ENCODE results near the gene SEMA7A. TPM values are rescaled to one million over a fixed set of nuclear protein-coding genes. Genes with fewer than 3 reads are reported as not detected.

SEMA7A gene
- total and polyA plus RNA-seq, 3 donors from 2014 or later, result 80.7 to 220 (median 217) TPM

DNA sequence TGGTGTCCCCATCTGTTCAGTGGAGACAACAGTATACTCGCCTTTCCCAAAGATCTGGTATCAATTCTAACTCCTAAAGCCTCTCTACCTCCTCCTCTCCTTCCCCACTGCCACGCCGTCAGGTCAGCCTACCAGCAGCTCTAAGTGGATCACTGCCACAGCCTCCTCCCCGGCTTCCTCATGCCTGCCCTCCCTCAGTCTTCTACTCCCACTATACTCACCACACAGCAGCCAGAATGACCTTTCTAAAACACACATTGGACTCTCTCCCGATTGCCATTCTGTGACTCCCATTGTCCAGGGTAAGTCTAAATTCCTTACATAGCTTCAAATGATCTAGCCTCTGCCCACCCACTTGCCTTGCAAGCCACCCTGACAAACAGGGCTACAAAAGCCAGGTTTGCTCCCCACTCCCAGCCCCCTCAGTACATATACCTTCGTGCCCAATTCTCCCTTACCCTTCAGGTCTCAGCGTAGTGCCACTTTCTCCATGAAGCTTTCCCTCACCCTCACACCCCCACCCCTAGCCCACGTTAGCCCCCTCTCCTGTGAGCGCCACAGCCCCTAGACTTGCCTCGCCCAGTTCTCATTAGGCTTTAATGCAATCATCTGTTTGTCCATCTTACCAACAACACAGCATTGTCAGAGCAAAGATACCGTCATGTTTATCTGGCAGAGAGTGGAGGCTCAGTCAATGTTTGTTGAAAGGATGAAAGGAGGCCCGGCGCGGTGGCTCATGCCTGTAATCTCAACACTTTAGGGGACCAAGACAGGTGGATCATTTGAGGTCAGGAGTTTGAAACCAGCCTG lies 9.5 kb upstream of the SEMA7A start:
- Histone ChIP-seq H3K4me1 (peaks cover 11% of the 10 kb centered on the region), H3K9me3 (no peaks in the 10 kb centered on the region), H3K4me3 (no peak overlapping the region), H3K36me3 (ENCODE audit: low read depth, missing control alignments) (no peaks in the 10 kb centered on the region), H3K27me3 (no peaks in the 10 kb centered on the region), H3K27ac (no peak overlapping the region)
- peak; percentile 50 for DNase-seq
- intact Hi-C loops (cut with DNase I; ENCODE audit: low total_unique reads), result no loop called here
- TF ChIP-seq, protein P1, sequence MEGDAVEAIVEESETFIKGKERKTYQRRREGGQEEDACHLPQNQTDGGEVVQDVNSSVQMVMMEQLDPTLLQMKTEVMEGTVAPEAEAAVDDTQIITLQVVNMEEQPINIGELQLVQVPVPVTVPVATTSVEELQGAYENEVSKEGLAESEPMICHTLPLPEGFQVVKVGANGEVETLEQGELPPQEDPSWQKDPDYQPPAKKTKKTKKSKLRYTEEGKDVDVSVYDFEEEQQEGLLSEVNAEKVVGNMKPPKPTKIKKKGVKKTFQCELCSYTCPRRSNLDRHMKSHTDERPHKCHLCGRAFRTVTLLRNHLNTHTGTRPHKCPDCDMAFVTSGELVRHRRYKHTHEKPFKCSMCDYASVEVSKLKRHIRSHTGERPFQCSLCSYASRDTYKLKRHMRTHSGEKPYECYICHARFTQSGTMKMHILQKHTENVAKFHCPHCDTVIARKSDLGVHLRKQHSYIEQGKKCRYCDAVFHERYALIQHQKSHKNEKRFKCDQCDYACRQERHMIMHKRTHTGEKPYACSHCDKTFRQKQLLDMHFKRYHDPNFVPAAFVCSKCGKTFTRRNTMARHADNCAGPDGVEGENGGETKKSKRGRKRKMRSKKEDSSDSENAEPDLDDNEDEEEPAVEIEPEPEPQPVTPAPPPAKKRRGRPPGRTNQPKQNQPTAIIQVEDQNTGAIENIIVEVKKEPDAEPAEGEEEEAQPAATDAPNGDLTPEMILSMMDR (IDR thresholded peaks at IDR 0.05), result no peak
- no peak for TF ChIP-seq POLR2A (IDR thresholded peaks at IDR 0.05)
- WGBS, 2 donors, result 69 to 77% methylated on average over 14 of the region's 14 CpGs

DNA sequence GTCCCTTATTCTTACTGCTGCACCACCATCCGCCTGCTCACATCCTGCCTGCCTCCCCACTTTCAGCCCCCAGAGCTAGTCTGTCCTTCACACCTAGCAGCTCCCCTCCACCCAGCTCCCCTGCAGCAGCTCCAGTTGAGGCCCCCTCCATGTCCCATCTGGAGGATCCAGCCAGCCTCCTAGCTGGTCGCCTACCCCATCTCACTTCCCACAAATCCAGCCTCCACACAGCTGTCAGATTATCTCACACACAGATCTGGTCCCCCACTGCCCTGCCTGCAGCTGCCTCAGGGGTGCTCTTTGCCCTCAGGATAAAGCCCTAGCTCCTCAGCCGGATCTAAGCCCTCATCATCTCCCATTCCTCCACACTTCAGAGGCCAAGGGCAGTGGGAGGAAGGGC lies 8.8 kb upstream of the SEMA7A start:
- Histone ChIP-seq H3K4me3 (no peak overlapping the region), H3K27me3 (no peaks in the 10 kb centered on the region), H3K4me1 (peaks cover 11% of the 10 kb centered on the region), H3K27ac (no peak overlapping the region), H3K36me3 (ENCODE audit: low read depth, missing control alignments) (no peaks in the 10 kb centered on the region), H3K9me3 (no peaks in the 10 kb centered on the region)
- WGBS, 2 donors, result 77 to 85% methylated on average over 3 of the region's 3 CpGs
- intact Hi-C loops (cut with DNase I; ENCODE audit: low total_unique reads), result no loop called here
- DNase-seq, result no peak
- no peak for TF ChIP-seq POLR2A (IDR thresholded peaks at IDR 0.05)
- TF ChIP-seq, protein P1 (IDR thresholded peaks at IDR 0.05), result no peak

DNA sequence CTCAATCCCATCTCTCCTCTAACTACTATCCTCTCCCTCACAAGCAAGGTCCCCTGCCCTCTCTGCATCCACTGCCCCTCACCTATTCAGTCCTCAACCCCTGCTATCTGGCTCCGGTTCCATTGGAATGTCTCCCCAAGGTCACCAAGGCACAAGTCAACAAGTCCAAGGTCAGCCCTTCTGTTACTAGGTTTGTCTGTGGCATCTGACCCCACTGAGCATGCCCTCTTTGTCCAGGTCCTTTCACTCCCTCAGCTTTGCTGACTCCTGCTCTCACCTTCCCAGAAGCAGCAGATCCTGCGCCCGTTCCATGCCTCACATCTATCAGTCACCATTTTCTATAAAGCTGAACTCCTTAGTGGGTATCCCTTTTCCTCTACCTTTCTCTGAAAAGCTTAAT lies 8.3 kb upstream of the SEMA7A start:
- Histone ChIP-seq H3K27ac (no peak overlapping the region), H3K4me3 (no peak overlapping the region), H3K4me1 (peaks cover 11% of the 10 kb centered on the region), H3K27me3 (no peaks in the 10 kb centered on the region), H3K9me3 (no peaks in the 10 kb centered on the region), H3K36me3 (ENCODE audit: low read depth, missing control alignments) (no peaks in the 10 kb centered on the region)
- no peak for DNase-seq
- intact Hi-C loops (cut with DNase I; ENCODE audit: low total_unique reads), result no loop called here
- 54 to 57% methylated on average over 3 of the region's 3 CpGs for WGBS, 2 donors
- TF ChIP-seq, protein P1 (IDR thresholded peaks at IDR 0.05), result no peak
- TF ChIP-seq POLR2A (IDR thresholded peaks at IDR 0.05), result no peak

DNA sequence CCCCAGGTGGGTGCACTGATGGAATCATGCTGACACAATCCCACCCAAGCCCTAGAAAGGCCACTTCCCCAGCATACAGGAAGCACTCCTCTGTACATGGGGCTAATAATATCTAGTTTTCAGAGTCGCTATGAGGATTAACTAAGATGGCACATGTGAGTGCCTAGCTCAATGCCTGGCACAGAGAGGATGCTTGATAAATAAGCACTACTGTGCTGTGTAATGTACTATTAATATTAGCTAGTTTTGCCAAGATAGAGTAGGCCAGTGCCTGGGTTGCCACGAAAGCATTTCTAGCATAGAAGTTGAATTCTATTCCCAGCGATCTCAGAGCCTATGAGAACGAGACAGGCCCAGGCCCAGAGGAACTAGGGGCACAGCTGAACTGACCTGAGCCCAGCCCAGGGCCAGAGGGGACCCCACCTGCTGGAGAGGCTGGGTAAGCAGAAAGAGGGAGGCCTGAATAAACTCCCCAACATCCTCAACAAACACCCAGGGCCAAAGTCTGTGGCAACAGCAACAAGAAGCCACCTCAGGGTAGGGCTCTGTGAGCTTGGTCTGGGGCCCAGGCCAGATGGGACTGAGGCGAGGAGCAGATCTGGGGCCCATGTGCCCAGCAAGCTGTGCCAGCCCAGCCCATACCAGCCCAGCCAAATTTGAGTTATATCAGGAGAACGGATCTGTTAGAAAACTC lies 7.6 kb upstream of the SEMA7A start:
- H3K36me3 ChIP-seq (ENCODE audit: low read depth, missing control alignments), result no peaks in the 10 kb centered on the region
- no peak for TF ChIP-seq POLR2A (IDR thresholded peaks at IDR 0.05)
- TF ChIP-seq, protein P1 (IDR thresholded peaks at IDR 0.05), result no peak
- peaks cover 11% of the 10 kb centered on the region for H3K4me1 ChIP-seq
- WGBS, 2 donors, result 80 to 81% methylated on average over 6 of the region's 6 CpGs
- no peak for DNase-seq
- H3K27ac ChIP-seq, result no peak overlapping the region
- no peaks in the 10 kb centered on the region for H3K27me3 ChIP-seq
- H3K9me3 ChIP-seq, result no peaks in the 10 kb centered on the region
- H3K4me3 ChIP-seq, result no peak overlapping the region
- intact Hi-C loops (cut with DNase I; ENCODE audit: low total_unique reads), result no loop called here
